Loucy (cell line): Measurements from ENCODE around the gene GLRX5.

Experiments used
- H2AFZ ChIP-seq: fragments of 200-600 bp; sonication (generic); 2 replicates; pipeline ENCODE4 v1.6.0; 2016; ENCODE audit warnings: antibody characterized with exemption, mild to moderate bottlenecking, low read length, moderate library complexity
- H3F3A ChIP-seq: fragments of 200-600 bp; 2 replicates; pipeline ENCODE4 v1.6.0; 2016; ENCODE audit warnings: antibody characterized with exemption, low read depth, mild to moderate bottlenecking
- H3K27me3 ChIP-seq: fragments of 200-600 bp; sonication (generic); 2 replicates; pipeline ENCODE4 v1.6.1; 2014; ENCODE audit warnings: low read length, mild to moderate bottlenecking; ENCODE audit not compliant: insufficient read depth, poor library complexity, severe bottlenecking
- H3K36me3 ChIP-seq: fragments of 200-600 bp; sonication (generic); 2 replicates; pipeline ENCODE4 v1.6.1; 2016; ENCODE audit warnings: low read length; ENCODE audit not compliant: insufficient read depth
- H3K4me1 ChIP-seq: fragments of 200-600 bp; sonication (generic); 2 replicates; pipeline ENCODE4 v1.5.1; 2014; ENCODE audit warnings: low read length, mild to moderate bottlenecking; ENCODE audit not compliant: insufficient read depth, poor library complexity, severe bottlenecking
- H3K4me2 ChIP-seq: fragments of 200-600 bp; sonication (generic); 2 replicates; pipeline ENCODE4 v1.6.0; 2014; ENCODE audit warnings: antibody characterized with exemption, low read length, low read depth, mild to moderate bottlenecking; ENCODE audit not compliant: poor library complexity, severe bottlenecking
- H3K4me3 ChIP-seq: fragments of 200-600 bp; sonication (generic); 2 replicates; pipeline ENCODE4 v1.5.1; 2014; ENCODE audit warnings: low read length, mild to moderate bottlenecking, mixed read lengths; ENCODE audit not compliant: poor library complexity, severe bottlenecking
- H3K79me2 ChIP-seq: fragments of 200-600 bp; sonication (generic); 2 replicates; pipeline ENCODE4 v1.6.1; 2014; ENCODE audit warnings: low read length; ENCODE audit not compliant: insufficient read depth
- H3K9ac ChIP-seq: fragments of 200-600 bp; sonication (generic); 2 replicates; pipeline ENCODE4 v1.6.0; 2014; ENCODE audit warnings: mild to moderate bottlenecking, low read depth, low read length, moderate library complexity; ENCODE audit not compliant: poor library complexity, severe bottlenecking
- H3K9me2 ChIP-seq: fragments of 200-600 bp; sonication (generic); replicated peaks from 2 replicates; pipeline ENCODE4 v1.6.1; 2016; ENCODE audit warnings: low read depth, low read length, mixed read lengths
- H3K9me3 ChIP-seq: fragments of 200-600 bp; sonication (generic); 2 replicates; pipeline ENCODE4 v1.6.1; 2014; ENCODE audit warnings: mild to moderate bottlenecking, antibody characterized with exemption, low read length, low read depth; ENCODE audit not compliant: insufficient read depth
- H4K20me1 ChIP-seq: fragments of 200-600 bp; sonication (generic); 2 replicates; pipeline ENCODE4 v1.6.0; 2014; ENCODE audit warnings: antibody characterized with exemption, low read length, mild to moderate bottlenecking; ENCODE audit not compliant: insufficient read depth, poor library complexity, severe bottlenecking
- EZH2phosphoT487 ChIP-seq: fragments of 200-600 bp; IDR thresholded peaks from 2 replicates; pipeline ENCODE4 v1.6.1; 2018; ENCODE audit warnings: antibody characterized with exemption, mild to moderate bottlenecking, moderate library complexity, borderline replicate concordance
- TF ChIP-seq, protein P1 (sequence below): fragments of 200-600 bp; sonication (generic); conservative IDR thresholded peaks from 2 replicates; pipeline ENCODE4 v1.5.1; 2014; ENCODE audit warnings: mild to moderate bottlenecking, antibody characterized with exemption, low read length

GLRX5 gene

GRCh38 chr14:95489214-95490137 is 45.4 kb upstream of the GLRX5 start:
- Histone ChIP-seq H3K4me2 (no peak overlapping the region), H3K27me3 (no peaks in the 10 kb centered on the region), H3K9ac (no peak overlapping the region), H3F3A (no peaks in the 10 kb centered on the region), H3K4me1 (peaks cover under 1% of the 10 kb centered on the region), H2AFZ (no peak overlapping the region), H4K20me1 (no peaks in the 10 kb centered on the region), H3K9me2 (no peaks in the 10 kb centered on the region), H3K36me3 (no peaks in the 10 kb centered on the region), H3K4me3 (no peak overlapping the region), H3K79me2 (no peaks in the 10 kb centered on the region), H3K9me3 (0 out of 2 replicates have a peak, but pooled peaks cover 4% of the 10 kb centered on the region)
- TF ChIP-seq, protein P1, sequence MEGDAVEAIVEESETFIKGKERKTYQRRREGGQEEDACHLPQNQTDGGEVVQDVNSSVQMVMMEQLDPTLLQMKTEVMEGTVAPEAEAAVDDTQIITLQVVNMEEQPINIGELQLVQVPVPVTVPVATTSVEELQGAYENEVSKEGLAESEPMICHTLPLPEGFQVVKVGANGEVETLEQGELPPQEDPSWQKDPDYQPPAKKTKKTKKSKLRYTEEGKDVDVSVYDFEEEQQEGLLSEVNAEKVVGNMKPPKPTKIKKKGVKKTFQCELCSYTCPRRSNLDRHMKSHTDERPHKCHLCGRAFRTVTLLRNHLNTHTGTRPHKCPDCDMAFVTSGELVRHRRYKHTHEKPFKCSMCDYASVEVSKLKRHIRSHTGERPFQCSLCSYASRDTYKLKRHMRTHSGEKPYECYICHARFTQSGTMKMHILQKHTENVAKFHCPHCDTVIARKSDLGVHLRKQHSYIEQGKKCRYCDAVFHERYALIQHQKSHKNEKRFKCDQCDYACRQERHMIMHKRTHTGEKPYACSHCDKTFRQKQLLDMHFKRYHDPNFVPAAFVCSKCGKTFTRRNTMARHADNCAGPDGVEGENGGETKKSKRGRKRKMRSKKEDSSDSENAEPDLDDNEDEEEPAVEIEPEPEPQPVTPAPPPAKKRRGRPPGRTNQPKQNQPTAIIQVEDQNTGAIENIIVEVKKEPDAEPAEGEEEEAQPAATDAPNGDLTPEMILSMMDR: no peak
- TF ChIP-seq EZH2phosphoT487: no peak

GRCh38 chr14:95490138-95490509 is 44.7 kb upstream of the GLRX5 start:
- Histone ChIP-seq H3K27me3 (no peaks in the 10 kb centered on the region), H3K9me3 (0 out of 2 replicates have a peak, but pooled peaks cover 4% of the 10 kb centered on the region), H3K4me1 (peaks cover 3% of the 10 kb centered on the region), H3K79me2 (no peaks in the 10 kb centered on the region), H3K4me2 (no peak overlapping the region), H3K36me3 (no peaks in the 10 kb centered on the region), H3K9me2 (no peaks in the 10 kb centered on the region), H3K9ac (no peak overlapping the region), H3F3A (no peaks in the 10 kb centered on the region), H2AFZ (no peak overlapping the region), H4K20me1 (no peaks in the 10 kb centered on the region), H3K4me3 (no peak overlapping the region)
- TF ChIP-seq, protein P1: no peak
- no peak for TF ChIP-seq EZH2phosphoT487

DNA sequence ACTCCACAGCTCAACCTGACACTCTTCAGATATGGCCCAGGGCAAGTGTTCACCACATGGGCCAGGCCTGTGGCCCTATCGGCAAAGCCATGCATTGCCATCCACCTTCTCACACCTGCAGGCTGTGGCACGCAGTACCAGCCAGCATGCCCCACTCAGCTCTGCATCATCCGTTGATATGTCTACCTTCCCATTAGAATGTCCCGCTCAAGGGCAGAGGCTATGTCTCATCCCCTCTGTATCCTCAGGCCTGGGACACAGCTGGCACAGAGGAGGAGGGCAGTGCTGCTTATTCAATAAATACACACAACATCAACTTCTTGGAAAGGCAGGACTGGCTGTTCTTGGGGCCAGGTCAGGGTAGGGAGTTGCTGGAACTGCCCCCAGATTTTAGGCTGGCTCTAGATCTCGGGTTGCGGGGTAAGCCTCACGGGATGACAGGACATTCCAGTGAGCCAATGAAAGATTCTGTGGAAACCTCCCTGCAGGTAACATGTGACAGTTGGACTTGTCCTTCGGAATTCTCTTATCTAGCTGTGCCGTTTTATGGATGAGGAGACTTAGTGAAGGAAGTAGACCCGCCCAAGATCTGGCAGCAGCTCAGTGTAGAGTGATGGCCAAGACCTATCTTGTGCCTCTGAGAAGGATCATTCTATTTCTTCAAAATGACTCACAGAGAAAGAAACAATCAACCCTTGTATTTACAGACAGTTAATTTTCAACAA is 44.0 kb upstream of the GLRX5 start:
- H3K79me2 ChIP-seq: no peaks in the 10 kb centered on the region
- no peaks in the 10 kb centered on the region for H3K9me2 ChIP-seq
- no peaks in the 10 kb centered on the region for H4K20me1 ChIP-seq
- no peak overlapping the region for H3K9ac ChIP-seq
- no peaks in the 10 kb centered on the region for H3K36me3 ChIP-seq
- no peak for TF ChIP-seq EZH2phosphoT487
- TF ChIP-seq, protein P1: no peak
- no peak overlapping the region for H3K4me3 ChIP-seq
- no peaks in the 10 kb centered on the region for H3K27me3 ChIP-seq
- H3K9me3 ChIP-seq: 0 out of 2 replicates have a peak, but pooled peaks cover 4% of the 10 kb centered on the region
- no peak overlapping the region for H3K4me2 ChIP-seq
- peaks cover 9% of the 10 kb centered on the region for H3K4me1 ChIP-seq
- no peak overlapping the region for H2AFZ ChIP-seq
- no peaks in the 10 kb centered on the region for H3F3A ChIP-seq
